WTC11 (cell line): Measurements from ENCODE around the gene FGF14. TPM values are rescaled to one million over a fixed set of nuclear protein-coding genes. Genes with fewer than 3 reads are reported as not detected.

Source experiments
- ATAC-seq: fragments of 200-7000 bp; cut with Tn5 transposase; 2 replicates; pipeline ENCODE4 v1.10.0; 2021; ENCODE audit warnings: mild to moderate bottlenecking, moderate library complexity
- CTCF ChIA-PET: fragments of 300-600 bp; sonication (Branson Sonifier 250); formaldehyde crosslinking; loops from one replicate; lab custom pipeline; 2021; ENCODE audit warnings: antibody characterized with exemption; lab: Charles Lee
- POLR2A ChIA-PET: fragments of 350-600 bp; sonication (Branson Sonifier 250); formaldehyde crosslinking; loops from one replicate; lab custom pipeline; 2021; ENCODE audit warnings: antibody characterized with exemption; lab: Charles Lee
- DNase-seq: peaks from one replicate; pipeline ENCODE4 v3.0.0; 2021; ENCODE audit warnings: low spot score
- H3K27ac Mint-ChIP-seq: 2 replicates; pipeline ENCODE4 v1.8.0; 2021; ENCODE audit warnings: mixed read lengths
- H3K27me3 Mint-ChIP-seq: 2 replicates; pipeline ENCODE4 v1.8.0; 2021; ENCODE audit warnings: low read depth, mild to moderate bottlenecking, moderate library complexity, mixed read lengths
- H3K36me3 Mint-ChIP-seq: 2 replicates; pipeline ENCODE4 v1.8.0; 2021; ENCODE audit warnings: mixed read lengths
- H3K4me1 Mint-ChIP-seq: 2 replicates; pipeline ENCODE4 v1.8.0; 2022; ENCODE audit warnings: mixed read lengths
- H3K4me3 Mint-ChIP-seq: 2 replicates; pipeline ENCODE4 v1.8.0; 2021; ENCODE audit warnings: mild to moderate bottlenecking, moderate library complexity, mixed read lengths
- H3K9me3 Mint-ChIP-seq: 2 replicates; pipeline ENCODE4 v1.8.0; 2021; ENCODE audit warnings: mixed read lengths
- ATF1 ChIP-seq: sonication (generic); formaldehyde crosslinking; IDR thresholded peaks from 2 replicates; pipeline ENCODE4 v1.8.1; 2023; ENCODE audit warnings: mild to moderate bottlenecking, moderate library complexity, missing genetic modification reagents
- E2F1 ChIP-seq: sonication (generic); formaldehyde crosslinking; IDR thresholded peaks from 2 replicates; pipeline ENCODE4 v1.8.0; 2022; ENCODE audit warnings: mild to moderate bottlenecking, missing genetic modification reagents
- ELF4 ChIP-seq: sonication (generic); formaldehyde crosslinking; IDR thresholded peaks from 2 replicates; pipeline ENCODE4 v1.8.1; 2022; ENCODE audit warnings: low read depth, mild to moderate bottlenecking, moderate library complexity, missing genetic modification reagents
- ESRRA ChIP-seq: sonication (generic); formaldehyde crosslinking; IDR thresholded peaks from 2 replicates; pipeline ENCODE4 v1.8.1; 2022; ENCODE audit warnings: mild to moderate bottlenecking, missing genetic modification reagents, borderline replicate concordance
- FOXP1 ChIP-seq: sonication (generic); formaldehyde crosslinking; IDR thresholded peaks from 2 replicates; pipeline ENCODE4 v1.8.0; 2022; ENCODE audit warnings: missing genetic modification reagents, mild to moderate bottlenecking, moderate library complexity, borderline replicate concordance
- GRHL2 ChIP-seq: fragments of 250-450 bp; sonication (Bioruptor Pico); IDR thresholded peaks from 2 replicates; pipeline ENCODE4 v1.8.0; 2022; ENCODE audit warnings: mild to moderate bottlenecking, moderate library complexity; ENCODE audit not compliant: insufficient replicate concordance, severe bottlenecking
- GTF2I ChIP-seq: fragments of 250-450 bp; sonication (Bioruptor Pico); conservative IDR thresholded peaks from 2 replicates; pipeline ENCODE4 v1.4.0; 2021; ENCODE audit warnings: mild to moderate bottlenecking
- MYBL2 ChIP-seq: sonication (generic); formaldehyde crosslinking; IDR thresholded peaks from 2 replicates; pipeline ENCODE4 v1.8.1; 2023; ENCODE audit warnings: mild to moderate bottlenecking, moderate library complexity, missing genetic modification reagents
- NFATC4 ChIP-seq: fragments of 250-450 bp; sonication (Bioruptor Pico); IDR thresholded peaks from 2 replicates; pipeline ENCODE4 v1.9.0; 2021; ENCODE audit warnings: mild to moderate bottlenecking
- NFYB ChIP-seq: sonication (generic); formaldehyde crosslinking; conservative IDR thresholded peaks from 2 replicates; pipeline ENCODE4 v1.8.0; 2022; ENCODE audit warnings: low read depth, missing genetic modification reagents
- NR2C2 ChIP-seq: sonication (generic); formaldehyde crosslinking; IDR thresholded peaks from 2 replicates; pipeline ENCODE4 v1.8.0; 2022; ENCODE audit warnings: mild to moderate bottlenecking, missing genetic modification reagents
- OVOL2 ChIP-seq: fragments of 250-450 bp; sonication (Bioruptor Pico); IDR thresholded peaks from 2 replicates; pipeline ENCODE4 v1.9.0; 2021; ENCODE audit warnings: mild to moderate bottlenecking, borderline replicate concordance
- RORB ChIP-seq: fragments of 250-450 bp; sonication (Bioruptor Pico); IDR thresholded peaks from 2 replicates; pipeline ENCODE4 v1.9.0; 2021; ENCODE audit warnings: mild to moderate bottlenecking
- ZNF232 ChIP-seq: sonication (generic); formaldehyde crosslinking; IDR thresholded peaks from 2 replicates; pipeline ENCODE4 v1.8.0; 2022; ENCODE audit warnings: mild to moderate bottlenecking, missing genetic modification reagents
- ZNF512 ChIP-seq: sonication (generic); formaldehyde crosslinking; IDR thresholded peaks from 2 replicates; pipeline ENCODE4 v1.8.1; 2022; ENCODE audit warnings: missing genetic modification reagents, borderline replicate concordance
- ZSCAN18 ChIP-seq: fragments of 250-450 bp; sonication (Bioruptor Pico); IDR thresholded peaks from 2 replicates; pipeline ENCODE4 v2.1.2; 2022; ENCODE audit warnings: mild to moderate bottlenecking, moderate library complexity
- total RNA-seq: library from RNA; stranded (reverse); gene quantifications from 3 replicates; pipeline ENCODE4 v1.2.3, GENCODE V29; 2021
- TF ChIP-seq, protein P1 (sequence below): sonication (generic); formaldehyde crosslinking; IDR thresholded peaks from 2 replicates; pipeline ENCODE4 v1.8.0; 2022; ENCODE audit warnings: missing genetic modification reagents
- TF ChIP-seq, protein P2 (sequence below): fragments of 250-450 bp; sonication (Bioruptor Pico); conservative IDR thresholded peaks from 2 replicates; pipeline ENCODE4 v1.9.0; 2021; ENCODE audit warnings: mild to moderate bottlenecking
- TF ChIP-seq, protein P3 (sequence below): fragments of 250-450 bp; sonication (Bioruptor Pico); IDR thresholded peaks from 2 replicates; pipeline ENCODE4 v1.9.0; 2021; ENCODE audit warnings: mild to moderate bottlenecking, borderline replicate concordance
- TF ChIP-seq, protein P4 (sequence below): sonication (generic); formaldehyde crosslinking; IDR thresholded peaks from 2 replicates; pipeline ENCODE4 v1.8.1; 2022; ENCODE audit warnings: low read depth, mild to moderate bottlenecking, moderate library complexity, missing genetic modification reagents, borderline replicate concordance

Gene FGF14
- total RNA-seq, 1 experiment from 2014 or later, result 0.28 TPM

DNA sequence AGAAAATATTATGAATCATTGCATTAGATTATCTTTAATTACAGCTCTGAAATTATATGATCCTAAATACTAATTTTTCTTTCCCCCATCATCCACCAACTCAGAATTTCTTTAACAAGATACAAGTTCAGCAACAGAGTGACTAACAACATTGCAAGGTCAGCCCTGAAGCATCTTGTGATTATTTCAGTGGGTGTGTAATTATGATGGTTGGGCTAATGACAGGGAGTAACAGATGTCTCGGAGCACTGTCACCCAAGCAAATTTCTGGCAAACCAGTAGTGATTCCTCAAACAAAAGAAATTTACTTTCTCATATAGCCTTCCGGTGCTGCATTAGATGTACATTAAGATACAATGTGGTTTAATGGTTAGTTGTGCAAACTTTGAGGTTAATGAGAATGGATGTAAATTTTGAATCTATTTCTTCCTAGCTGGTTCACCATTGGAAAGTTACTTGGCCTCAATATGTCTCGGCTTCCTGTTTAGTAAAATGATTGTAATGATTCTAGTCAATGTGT, 710.4 kb downstream of the FGF14 start:
- ATAC-seq, result no peak
- Mint-ChIP-seq H3K36me3 (no peaks in the 10 kb centered on the region), H3K27me3 (no peaks in the 10 kb centered on the region), H3K4me1 (no peaks in the 10 kb centered on the region), H3K27ac (no peak overlapping the region), H3K9me3 (no peaks in the 10 kb centered on the region), H3K4me3 (no peak overlapping the region)
- POLR2A ChIA-PET, result no interaction called here
- TF ChIP-seq ZNF512 (CRISPR knock-in tag) (no peak), NR2C2 (CRISPR knock-in tag) (no peak), GRHL2 (CRISPR knock-in tag) (no peak), ESRRA (CRISPR knock-in tag) (no peak), NFYB (CRISPR knock-in tag) (no peak), GTF2I (no peak), ATF1 (CRISPR knock-in tag) (no peak), OVOL2 (CRISPR knock-in tag) (no peak), RORB (CRISPR knock-in tag) (no peak), FOXP1 (CRISPR knock-in tag) (no peak), ZSCAN18 (CRISPR knock-in tag) (no peak), ELF4 (CRISPR knock-in tag) (no peak), E2F1 (CRISPR knock-in tag) (no peak), MYBL2 (CRISPR knock-in tag) (no peak), NFATC4 (CRISPR knock-in tag) (no peak), ZNF232 (CRISPR knock-in tag) (no peak)
- TF ChIP-seq, protein P1, sequence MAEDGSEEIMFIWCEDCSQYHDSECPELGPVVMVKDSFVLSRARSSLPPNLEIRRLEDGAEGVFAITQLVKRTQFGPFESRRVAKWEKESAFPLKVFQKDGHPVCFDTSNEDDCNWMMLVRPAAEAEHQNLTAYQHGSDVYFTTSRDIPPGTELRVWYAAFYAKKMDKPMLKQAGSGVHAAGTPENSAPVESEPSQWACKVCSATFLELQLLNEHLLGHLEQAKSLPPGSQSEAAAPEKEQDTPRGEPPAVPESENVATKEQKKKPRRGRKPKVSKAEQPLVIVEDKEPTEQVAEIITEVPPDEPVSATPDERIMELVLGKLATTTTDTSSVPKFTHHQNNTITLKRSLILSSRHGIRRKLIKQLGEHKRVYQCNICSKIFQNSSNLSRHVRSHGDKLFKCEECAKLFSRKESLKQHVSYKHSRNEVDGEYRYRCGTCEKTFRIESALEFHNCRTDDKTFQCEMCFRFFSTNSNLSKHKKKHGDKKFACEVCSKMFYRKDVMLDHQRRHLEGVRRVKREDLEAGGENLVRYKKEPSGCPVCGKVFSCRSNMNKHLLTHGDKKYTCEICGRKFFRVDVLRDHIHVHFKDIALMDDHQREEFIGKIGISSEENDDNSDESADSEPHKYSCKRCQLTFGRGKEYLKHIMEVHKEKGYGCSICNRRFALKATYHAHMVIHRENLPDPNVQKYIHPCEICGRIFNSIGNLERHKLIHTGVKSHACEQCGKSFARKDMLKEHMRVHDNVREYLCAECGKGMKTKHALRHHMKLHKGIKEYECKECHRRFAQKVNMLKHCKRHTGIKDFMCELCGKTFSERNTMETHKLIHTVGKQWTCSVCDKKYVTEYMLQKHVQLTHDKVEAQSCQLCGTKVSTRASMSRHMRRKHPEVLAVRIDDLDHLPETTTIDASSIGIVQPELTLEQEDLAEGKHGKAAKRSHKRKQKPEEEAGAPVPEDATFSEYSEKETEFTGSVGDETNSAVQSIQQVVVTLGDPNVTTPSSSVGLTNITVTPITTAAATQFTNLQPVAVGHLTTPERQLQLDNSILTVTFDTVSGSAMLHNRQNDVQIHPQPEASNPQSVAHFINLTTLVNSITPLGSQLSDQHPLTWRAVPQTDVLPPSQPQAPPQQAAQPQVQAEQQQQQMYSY (CRISPR knock-in tag), result no peak
- TF ChIP-seq, protein P2, sequence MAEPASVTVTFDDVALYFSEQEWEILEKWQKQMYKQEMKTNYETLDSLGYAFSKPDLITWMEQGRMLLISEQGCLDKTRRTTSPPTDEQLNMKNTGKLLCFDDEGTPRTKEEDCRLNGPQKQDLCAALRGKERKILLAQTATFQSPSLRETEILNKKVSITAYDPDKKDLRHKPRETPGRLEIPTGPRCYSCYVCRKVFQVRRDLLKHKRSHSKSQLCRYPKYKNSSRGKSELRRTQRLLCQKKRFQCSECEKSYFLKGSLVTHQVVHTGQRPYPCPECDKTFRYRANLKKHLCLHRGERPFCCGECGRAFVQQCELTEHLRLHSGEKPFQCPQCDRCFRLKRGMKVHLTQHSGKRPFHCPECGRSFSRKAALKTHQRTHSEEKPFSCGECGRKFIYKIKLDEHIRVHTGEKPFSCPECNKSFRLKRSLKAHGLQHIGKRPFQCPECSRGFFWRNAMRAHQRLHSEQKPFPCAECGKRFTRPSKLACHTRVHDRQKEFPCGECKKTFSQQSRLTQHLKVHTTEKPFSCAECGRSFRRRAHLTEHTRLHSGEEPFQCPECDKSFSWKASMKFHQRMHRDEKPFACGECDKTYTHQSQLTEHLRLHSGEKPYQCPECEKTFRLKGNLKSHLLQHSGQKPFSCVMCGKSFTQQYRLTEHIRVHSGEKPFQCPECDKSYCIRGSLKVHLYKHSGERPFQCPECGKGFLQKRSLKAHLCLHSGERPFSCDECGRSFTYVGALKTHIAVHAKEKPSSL, result no peak
- TF ChIP-seq, protein P3, sequence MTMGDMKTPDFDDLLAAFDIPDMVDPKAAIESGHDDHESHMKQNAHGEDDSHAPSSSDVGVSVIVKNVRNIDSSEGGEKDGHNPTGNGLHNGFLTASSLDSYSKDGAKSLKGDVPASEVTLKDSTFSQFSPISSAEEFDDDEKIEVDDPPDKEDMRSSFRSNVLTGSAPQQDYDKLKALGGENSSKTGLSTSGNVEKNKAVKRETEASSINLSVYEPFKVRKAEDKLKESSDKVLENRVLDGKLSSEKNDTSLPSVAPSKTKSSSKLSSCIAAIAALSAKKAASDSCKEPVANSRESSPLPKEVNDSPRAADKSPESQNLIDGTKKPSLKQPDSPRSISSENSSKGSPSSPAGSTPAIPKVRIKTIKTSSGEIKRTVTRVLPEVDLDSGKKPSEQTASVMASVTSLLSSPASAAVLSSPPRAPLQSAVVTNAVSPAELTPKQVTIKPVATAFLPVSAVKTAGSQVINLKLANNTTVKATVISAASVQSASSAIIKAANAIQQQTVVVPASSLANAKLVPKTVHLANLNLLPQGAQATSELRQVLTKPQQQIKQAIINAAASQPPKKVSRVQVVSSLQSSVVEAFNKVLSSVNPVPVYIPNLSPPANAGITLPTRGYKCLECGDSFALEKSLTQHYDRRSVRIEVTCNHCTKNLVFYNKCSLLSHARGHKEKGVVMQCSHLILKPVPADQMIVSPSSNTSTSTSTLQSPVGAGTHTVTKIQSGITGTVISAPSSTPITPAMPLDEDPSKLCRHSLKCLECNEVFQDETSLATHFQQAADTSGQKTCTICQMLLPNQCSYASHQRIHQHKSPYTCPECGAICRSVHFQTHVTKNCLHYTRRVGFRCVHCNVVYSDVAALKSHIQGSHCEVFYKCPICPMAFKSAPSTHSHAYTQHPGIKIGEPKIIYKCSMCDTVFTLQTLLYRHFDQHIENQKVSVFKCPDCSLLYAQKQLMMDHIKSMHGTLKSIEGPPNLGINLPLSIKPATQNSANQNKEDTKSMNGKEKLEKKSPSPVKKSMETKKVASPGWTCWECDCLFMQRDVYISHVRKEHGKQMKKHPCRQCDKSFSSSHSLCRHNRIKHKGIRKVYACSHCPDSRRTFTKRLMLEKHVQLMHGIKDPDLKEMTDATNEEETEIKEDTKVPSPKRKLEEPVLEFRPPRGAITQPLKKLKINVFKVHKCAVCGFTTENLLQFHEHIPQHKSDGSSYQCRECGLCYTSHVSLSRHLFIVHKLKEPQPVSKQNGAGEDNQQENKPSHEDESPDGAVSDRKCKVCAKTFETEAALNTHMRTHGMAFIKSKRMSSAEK, result no peak
- TF ChIP-seq, protein P4, sequence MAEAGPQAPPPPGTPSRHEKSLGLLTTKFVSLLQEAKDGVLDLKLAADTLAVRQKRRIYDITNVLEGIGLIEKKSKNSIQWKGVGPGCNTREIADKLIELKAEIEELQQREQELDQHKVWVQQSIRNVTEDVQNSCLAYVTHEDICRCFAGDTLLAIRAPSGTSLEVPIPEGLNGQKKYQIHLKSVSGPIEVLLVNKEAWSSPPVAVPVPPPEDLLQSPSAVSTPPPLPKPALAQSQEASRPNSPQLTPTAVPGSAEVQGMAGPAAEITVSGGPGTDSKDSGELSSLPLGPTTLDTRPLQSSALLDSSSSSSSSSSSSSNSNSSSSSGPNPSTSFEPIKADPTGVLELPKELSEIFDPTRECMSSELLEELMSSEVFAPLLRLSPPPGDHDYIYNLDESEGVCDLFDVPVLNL (CRISPR knock-in tag), result no peak
- DNase-seq, result no peak
- CTCF ChIA-PET, result no interaction called here
